ENCODE measurements around the gene STAG2. TPM values are rescaled to one million over a fixed set of nuclear protein-coding genes. Genes with fewer than 3 reads are reported as not detected.

STAG2 gene
- total and polyA plus RNA-seq, 2 donors (not counting 3 experiments of a cell fraction or from before 2014, with no cell fraction given): 12.7 to 55.9 TPM

GRCh38 chrX:124016825-124017224, 55.3 kb downstream of the STAG2 start:
- no TSS peak for BruUV-seq (replicated peaks)
- H3K27me3 ChIP-seq (ENCODE audit: control insufficient read depth in 2 of 2, insufficient read depth in 2 of 2, low read length in 2 of 2): no peaks in the 10 kb centered on the region
- H3K4me3 ChIP-seq (replicated peaks in 1 of 3; ENCODE audit: insufficient read depth in 1 of 3, low read depth in 1 of 3, low read length in 3 of 3): no peak overlapping the region
- no peak overlapping the region for H3K4me2 ChIP-seq (ENCODE audit: insufficient read depth, low read length)
- TF ChIP-seq JUN (IDR thresholded peaks at IDR 0.05; ENCODE audit: borderline replicate concordance, insufficient read depth, insufficient read length, low read depth) (no peak), FOS (IDR thresholded peaks at IDR 0.05; ENCODE audit: borderline replicate concordance, insufficient read depth, low read length) (no peak), MYC (IDR thresholded peaks at IDR 0.05; ENCODE audit: low read depth, low read length) (no peak), MAX (IDR thresholded peaks at IDR 0.05; ENCODE audit: insufficient read depth, insufficient read length) (no peak), POLR2A (IDR thresholded peaks at IDR 0.05; ENCODE audit: low read depth, low read length) (no peak), CTCF (IDR thresholded peaks at IDR 0.05; ENCODE audit: extremely low read depth in 1 of 2, insufficient read depth in 1 of 2, low read depth in 1 of 2, low read length in 2 of 2) (no peak), GATA2 (IDR thresholded peaks at IDR 0.05; ENCODE audit: insufficient read depth, insufficient read length, low read depth, low read length) (no peak)
- no peaks in the 10 kb centered on the region for H3K36me3 ChIP-seq (ENCODE audit: control insufficient read depth in 2 of 2, extremely low read depth in 1 of 2, insufficient read depth in 2 of 2, low read length in 2 of 2)
- no peaks in the 10 kb centered on the region for H3K9me1 ChIP-seq (replicated peaks; ENCODE audit: control insufficient read depth, extremely low read depth, insufficient read depth, low read length)
- no peak overlapping the region for H3K27ac ChIP-seq (ENCODE audit: insufficient read depth, low read depth, low read length)
- dilution Hi-C loops (cut with MboI; ENCODE audit: extremely low pct_ligation_motif_present, low sequenced_read_pairs): no loop called here
- DNase-seq (ENCODE audit: low read depth, low spot score) (no peak), FAIRE-seq (no peak)
- POLR2A ChIA-PET: no interaction called here
- no peaks in the 10 kb centered on the region for H4K20me1 ChIP-seq (replicated peaks; ENCODE audit: control insufficient read depth, extremely low read depth, insufficient read depth, low read length)
- CTCF ChIA-PET: interaction anchor here (0.7 to 2.2 kb wide), 7 partner anchors 24 to 184 kb away, joined by 3 to 10 read pairs (median 6); no protein-coding TSS in a partner anchor
- H3K79me2 ChIP-seq (ENCODE audit: control insufficient read depth, insufficient read depth, low read length): peaks cover 80% of the 10 kb centered on the region
- intact Hi-C loops (cut with micrococcal nuclease): no loop called here
- H2AFZ ChIP-seq (ENCODE audit: low read depth, low read length): no peak overlapping the region
- no peaks in the 10 kb centered on the region for H3K9me3 ChIP-seq (replicated peaks; ENCODE audit: control insufficient read depth, insufficient read depth, low read length)
- peaks cover 7% of the 10 kb centered on the region for H3K4me1 ChIP-seq (ENCODE audit: control insufficient read depth, extremely low read depth, insufficient read depth, low read length)
- H3K9ac ChIP-seq (replicated peaks; ENCODE audit: extremely low read depth, insufficient read depth, low read length): no peak overlapping the region

Measured in endothelial cell of umbilical vein (primary cell).